HG03095 (cell line): ENCODE results near the gene ZPBP2.
"Not testable (repeated sequence)": the region's sequence is repeated elsewhere in the genome, so short reads cannot be mapped to it uniquely, and the experiment has no call there.

ENCODE experiments used
- ATAC-seq: cut with Tn5 transposase; IDR thresholded peaks from one replicate; pipeline ENCODE4 v1.9.1; 2021; ENCODE audit warnings: moderate library complexity; ENCODE audit not compliant: unreplicated experiment

Gene ZPBP2, protein sequence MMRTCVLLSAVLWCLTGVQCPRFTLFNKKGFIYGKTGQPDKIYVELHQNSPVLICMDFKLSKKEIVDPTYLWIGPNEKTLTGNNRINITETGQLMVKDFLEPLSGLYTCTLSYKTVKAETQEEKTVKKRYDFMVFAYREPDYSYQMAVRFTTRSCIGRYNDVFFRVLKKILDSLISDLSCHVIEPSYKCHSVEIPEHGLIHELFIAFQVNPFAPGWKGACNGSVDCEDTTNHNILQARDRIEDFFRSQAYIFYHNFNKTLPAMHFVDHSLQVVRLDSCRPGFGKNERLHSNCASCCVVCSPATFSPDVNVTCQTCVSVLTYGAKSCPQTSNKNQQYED

DNA sequence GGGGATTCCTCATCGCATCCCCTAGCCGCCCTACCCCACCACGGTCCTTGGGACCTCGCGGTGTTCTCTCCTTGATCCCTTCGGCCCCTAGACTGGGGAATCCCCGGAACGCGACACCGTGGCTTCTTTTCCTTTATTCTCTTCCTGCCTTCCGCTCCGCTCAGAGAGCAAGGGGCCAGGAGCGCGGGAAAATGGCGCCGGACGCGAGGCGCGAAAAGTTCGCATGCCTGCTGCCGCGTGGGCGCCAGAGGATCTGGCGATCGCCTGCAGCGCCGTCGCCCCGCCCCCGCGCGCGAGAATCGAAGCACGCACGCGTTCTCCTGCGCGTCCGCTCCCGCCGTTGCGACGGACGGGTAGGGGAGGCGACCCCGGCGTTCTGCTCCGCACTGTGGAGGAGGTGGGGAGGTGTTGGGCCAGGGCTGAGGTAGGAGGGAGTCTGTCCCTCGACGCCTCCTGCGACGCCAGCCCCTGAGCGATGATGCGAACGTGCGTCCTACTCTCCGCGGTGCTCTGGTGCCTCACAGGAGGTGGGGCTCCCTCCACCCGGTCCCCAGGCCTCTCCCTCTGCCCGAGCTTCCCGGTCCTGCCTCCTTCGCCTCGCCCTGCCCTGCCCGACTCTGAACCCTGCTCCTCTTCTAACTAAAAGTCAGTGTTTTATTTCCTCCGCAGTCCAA, at the start of gene ZPBP2:
Gene ZPBP2 (plus strand): TSS at position 323 of the 674 bp plus-strand sequence. CDS start 153 bp downstream, at position 476.
- no peak for ATAC-seq

- no peak for ATAC-seq
Measured at GRCh38 chr17:39818358-39819000, 49.5 kb upstream of the ZPBP2 start.

DNA sequence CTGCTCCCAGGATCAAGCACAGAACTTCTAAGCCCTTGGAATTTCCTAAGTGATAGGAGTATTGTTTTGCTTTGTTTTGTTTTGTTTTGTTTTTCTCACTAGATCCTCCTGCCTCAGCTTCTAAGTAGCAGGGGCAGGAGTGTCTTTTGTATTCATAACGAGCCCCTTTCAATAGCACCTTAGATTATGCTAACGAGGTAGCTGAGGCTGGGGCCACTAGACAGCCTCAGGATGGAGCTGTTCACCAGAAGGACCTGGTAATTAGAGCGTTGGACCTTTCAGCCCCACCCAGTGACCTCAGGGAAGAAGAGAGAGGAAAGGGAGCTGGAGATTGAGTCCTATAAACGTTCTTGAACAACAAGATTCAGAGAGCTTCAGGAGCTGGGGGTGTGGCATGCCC, 47.5 kb upstream of the ZPBP2 start:
- no peak for ATAC-seq

GRCh38 chr17:39820987-39821386, 47.0 kb upstream of the ZPBP2 start:
- no peak for ATAC-seq

DNA sequence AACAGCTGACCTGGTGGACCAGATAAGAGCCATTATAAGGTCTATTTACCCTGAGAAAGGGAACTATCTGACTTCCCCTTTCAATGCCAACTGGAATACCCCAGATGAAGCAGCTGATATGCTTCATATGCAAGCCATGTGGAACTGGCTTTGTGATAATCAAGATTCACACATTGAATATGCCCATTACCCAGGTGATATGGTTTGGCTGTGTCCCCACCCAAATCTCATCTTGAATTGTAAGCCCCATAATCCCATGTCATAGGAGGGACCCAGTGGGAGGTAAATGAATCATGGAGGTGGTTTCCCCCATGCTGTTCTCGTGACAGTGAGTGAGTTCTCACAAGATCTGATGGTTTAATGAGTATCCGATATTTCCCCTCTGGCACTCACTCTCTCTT, 46.0 kb upstream of the ZPBP2 start:
- ATAC-seq: no peak

- no peak for ATAC-seq
Measured at GRCh38 chr17:39823407-39824054, 44.5 kb upstream of the ZPBP2 start.

DNA sequence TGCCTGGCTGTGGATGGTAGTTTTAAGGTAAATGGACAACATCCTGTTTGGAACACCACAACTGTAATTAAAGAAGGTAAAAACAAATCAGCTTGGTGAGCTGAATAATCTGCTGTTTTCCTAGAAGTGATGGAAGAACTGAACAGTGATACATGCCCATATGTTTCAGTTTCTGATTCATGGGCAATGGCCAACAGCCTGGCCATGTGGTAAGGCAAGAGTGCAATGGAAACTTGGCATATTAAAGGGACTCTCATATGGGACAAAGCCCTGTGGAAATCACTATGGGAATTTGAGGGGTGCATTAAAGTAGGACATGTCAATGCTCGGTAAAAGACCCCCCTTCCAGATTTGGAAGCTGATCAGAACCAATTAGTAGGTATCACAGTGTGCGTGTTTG, 41.7 kb upstream of the ZPBP2 start:
- no peak for ATAC-seq

DNA sequence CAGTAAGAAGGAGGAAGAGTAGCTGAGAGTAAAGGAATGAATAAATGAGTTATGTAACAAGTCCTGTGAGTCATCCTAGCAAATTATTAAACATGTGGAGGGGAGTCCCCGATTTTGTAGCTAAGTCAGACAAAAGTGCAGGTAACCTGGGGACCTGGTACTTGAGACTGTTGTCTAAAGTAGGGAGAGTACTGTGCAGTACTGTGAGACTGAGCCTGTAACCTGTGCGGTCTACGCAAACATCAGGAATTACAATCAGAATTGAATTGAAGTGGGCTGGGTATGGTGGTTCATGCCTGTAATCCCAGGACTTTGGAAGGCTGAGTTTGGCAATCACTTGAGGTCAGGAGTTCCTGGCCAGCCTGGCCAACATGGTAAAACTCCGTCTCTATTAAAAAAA, 39.6 kb upstream of the ZPBP2 start:
- no peak for ATAC-seq

GRCh38 chr17:39831588-39831987, 36.4 kb upstream of the ZPBP2 start:
- ATAC-seq: no peak

DNA sequence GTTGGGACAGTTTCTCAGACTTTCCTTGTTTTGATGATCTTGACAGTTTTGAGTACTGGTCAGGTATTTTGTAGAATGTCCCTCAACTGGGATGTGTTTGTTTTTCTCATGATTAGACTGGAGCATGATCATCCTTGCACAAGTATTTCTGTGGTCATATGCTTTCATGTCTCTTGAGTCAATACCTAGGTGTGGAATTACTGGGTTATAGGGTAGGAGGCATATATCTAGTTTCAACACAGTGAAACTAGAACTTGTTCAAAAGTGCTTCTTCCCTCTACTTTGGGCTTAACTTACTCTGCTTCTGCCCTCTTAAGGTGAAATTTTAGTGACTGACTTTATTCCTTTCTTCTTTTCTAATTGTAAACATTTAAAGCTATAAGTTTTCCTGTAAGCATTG, 34.0 kb upstream of the ZPBP2 start:
- no peak for ATAC-seq

- no peak for ATAC-seq
Measured at GRCh38 chr17:39835038-39835786, 32.8 kb upstream of the ZPBP2 start.

DNA sequence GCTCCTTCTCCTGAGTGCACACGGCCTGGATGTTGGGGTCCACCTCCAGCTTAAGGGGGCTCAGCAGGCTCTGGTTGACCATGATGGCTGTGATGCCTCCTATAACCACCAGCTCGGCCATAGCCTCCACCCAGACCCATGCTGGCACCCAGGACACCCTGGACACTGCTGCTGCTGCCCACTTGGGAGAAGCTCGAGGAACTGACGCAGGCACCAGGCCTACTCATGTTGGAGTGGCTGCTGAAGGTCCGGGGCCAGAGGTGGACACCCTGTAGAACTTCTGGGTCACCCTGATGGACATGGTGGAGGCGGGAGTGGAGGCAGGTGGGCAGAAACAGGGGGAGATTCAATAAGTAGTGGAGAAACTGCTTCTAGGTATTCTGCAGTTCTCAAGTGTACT, 31.9 kb upstream of the ZPBP2 start:
- no peak for ATAC-seq

DNA sequence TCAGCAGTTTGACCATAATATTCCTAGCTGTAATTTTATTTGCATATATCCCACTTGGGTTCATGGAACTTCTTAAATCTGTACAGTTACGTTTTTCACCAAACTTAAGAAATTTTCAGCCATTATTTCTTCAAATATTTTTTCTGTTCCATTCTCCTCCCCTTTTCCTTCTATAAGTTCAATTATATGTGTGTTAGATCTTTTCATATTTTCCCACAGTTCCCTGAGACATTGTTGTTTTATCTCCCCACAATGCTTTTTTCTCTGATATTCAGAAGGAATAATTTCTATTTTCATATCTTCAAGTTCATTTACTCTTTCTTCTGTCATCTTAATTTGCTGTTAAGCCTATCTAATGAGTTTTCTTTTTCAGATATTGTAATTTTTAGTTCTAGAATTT, 29.9 kb upstream of the ZPBP2 start:
- ATAC-seq: no peak

GRCh38 chr17:39838784-39839183, 29.2 kb upstream of the ZPBP2 start:
- ATAC-seq: no peak

- ATAC-seq: no peak
Measured at GRCh38 chr17:39841134-39841683, 26.8 kb upstream of the ZPBP2 start.

DNA sequence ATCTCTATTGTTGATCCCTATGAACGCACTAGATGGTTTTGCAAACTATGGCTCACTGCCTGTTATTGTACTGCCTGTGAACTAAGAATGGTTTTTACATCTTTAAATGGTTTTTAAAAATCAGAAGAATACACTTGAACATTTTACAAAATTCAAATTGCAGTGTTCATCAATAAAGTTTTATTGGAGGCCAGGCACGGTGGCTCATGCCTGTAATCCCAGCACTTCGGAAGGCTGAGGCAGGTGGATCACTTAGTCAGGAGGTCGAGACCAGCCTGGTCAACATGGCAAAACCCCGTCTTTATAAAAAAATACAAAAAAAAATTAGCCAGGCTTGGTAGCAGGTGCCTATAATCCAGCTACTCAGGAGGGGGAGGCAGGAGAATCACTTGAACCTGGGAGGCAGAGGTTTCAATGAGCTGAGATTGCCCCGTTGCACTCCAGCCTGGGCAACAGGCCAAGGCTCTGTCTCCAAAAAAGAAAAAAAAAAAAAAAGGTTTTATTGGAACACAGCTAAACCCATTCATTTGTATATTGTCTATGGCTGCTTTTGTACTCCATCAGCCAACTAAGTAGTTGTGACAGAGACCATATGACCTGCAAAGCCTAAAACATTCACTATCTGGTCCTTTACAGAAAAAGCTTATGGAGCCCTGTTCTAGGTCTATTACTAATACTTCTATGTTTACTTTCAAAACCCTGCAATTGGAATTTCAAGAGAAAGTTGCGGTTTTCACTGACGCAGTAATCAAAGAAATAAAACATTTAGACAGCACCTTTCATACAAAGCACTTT, 22.8 kb upstream of the ZPBP2 start:
- no peak for ATAC-seq

DNA sequence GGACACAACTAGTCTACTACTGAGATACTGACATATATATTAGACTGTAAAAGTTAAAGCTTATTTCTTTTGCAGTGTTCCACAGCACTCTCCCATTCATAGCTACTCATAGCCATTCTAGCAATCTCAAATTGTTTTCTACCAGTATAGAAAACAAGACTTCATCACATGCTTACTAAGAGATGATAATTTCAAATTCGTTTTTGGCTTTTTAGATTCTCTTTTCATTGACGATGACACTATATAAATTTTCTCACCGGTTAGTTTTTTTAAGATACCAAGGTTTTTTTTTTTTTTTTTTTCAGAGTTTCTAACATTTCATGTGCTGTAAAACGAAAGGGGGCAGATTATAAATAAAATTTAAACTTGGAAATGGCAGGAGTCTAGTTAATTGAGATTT, 21.8 kb upstream of the ZPBP2 start:
- no peak for ATAC-seq

DNA sequence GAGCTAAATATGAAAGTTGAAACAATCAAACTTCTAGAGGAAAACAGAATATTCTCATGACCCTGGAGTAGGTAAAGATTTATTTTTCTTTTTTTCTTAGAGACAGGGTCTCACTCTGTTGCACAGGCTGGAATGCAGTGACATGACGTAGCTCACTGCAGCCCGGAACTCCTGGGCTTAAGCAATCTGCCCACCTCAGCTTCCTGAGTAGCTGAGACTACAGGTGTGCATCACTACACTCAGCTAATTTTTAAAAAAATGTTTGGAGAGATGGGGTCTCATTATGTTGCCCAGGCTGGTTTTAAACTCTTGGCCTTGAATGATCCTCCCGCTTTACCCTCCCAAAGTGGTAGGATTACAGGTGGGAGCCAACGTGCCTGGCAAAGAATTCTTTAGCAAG, 19.4 kb upstream of the ZPBP2 start:
- no peak for ATAC-seq

DNA sequence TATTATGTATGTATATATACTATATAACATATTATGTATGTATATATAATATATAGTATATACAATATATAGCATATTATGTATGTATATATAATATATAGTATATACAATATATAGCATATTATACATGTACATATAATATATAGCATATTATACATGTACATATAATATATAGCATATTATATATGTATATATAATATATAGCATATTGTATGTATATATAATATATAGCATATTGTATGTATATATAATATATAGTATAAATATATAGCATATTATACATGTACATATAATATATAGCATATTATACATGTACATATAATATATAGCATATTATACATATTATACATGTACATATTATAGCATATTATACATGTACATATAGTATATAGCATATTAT, 17.8 kb upstream of the ZPBP2 start:
- not testable (repeated sequence) for ATAC-seq

DNA sequence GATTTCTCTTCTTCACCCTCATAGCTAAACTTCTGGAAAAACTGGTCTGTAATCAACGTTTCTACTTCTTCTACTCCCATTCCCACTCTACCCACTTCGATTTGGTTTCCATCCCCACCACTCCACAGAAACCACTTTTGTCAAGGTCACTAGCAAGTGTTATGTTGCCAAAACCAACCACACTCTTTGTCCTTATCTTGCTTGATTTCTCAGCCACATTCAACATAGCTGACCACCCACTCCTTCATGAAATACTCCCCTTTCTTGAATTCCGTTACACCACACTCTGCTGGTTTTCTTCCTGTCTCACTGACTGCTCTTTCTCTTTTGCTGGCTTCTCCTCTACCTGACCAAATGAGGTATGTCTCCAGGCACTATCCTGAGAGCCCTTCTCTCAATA, 15.8 kb upstream of the ZPBP2 start:
- no peak for ATAC-seq
